ENCODE measurements around the gene PPP4C. TPM values are rescaled to one million over a fixed set of nuclear protein-coding genes. Genes with fewer than 3 reads are reported as not detected.
A peak's percentile ranks its signal among the peaks of the same experiment; 100 is the strongest.

The PPP4C gene
- total and polyA plus RNA-seq, 3 experiments from 2014 or later = 137 to 201 (median 149) TPM

DNA sequence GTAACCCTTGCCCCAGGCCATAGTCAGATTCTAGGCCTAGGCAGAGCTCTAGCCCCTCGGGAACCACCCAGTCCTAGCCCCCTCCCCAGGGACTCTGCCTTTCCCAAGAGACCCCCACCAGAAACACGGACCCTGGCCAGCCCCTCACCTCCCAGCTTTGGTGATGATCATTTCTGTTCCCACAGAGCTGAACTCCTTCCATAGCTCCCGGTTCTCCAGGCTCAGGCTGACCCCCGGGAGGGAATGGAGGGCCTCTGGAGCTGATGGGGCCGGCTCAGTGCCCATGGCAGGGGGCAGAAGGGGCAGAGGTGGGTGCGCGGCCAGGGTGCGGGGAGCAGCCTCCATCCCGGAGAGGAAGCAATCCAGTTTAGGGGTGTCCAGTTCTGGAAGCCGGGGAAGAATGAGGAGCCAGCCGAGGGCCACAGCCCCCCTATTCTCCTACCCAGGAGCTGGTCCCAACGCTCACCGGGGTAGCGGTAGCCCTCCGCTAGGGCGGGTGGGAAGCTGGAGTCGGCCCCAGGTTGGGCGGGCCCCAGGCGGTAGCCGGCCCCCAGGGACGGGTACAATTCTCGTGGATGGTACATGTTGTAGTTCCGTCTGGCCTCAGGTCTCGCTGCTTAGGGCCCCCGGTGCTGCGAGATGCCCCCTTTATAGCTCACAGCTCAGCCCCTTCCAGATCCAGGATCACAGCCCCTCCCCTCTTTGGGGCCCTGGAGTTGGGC lies 15.0 kb downstream of the PPP4C start:
- H3K27ac ChIP-seq (ENCODE audit: low read depth, low read length) = no peak overlapping the region
- ChIA-PET CTCF (interaction anchor here (0.8 to 7.1 kb wide), 26 partner anchors 8 to 569 kb away, joined by 3 to 41 read pairs (median 5); partner anchors contain the start of genes ALDOA, CORO1A, DCTPP1 and GDPD3), POLR2A (interaction anchor here (0.7 to 7.8 kb wide), 6 partner anchors 10 to 94 kb away, joined by 3 to 89 read pairs (median 7); partner anchors contain the start of genes ALDOA and CORO1A)
- no peak overlapping the region for H3K4me3 ChIP-seq (ENCODE audit: low read length)
- no peak for DNase-seq
- Mint-ChIP-seq H3K4me3 (peak overlapping the region; percentile 49 to 82 (median 62)), H3K36me3 (peaks cover 7 to 36% (median 8%) of the 10 kb centered on the region in 3 donors), H3K27me3 (no peaks in the 10 kb centered on the region), H3K4me1 (peaks cover 36 to 45% (median 36%) of the 10 kb centered on the region in 3 donors), H3K9me3 (no peaks in the 10 kb centered on the region), H3K27ac (peak overlapping the region; percentile 53 to 90 (median 80))
- no peaks in the 10 kb centered on the region for H3K27me3 ChIP-seq (ENCODE audit: insufficient read depth, low read length, poor library complexity, severe bottlenecking)
- H3K36me3 ChIP-seq (ENCODE audit: insufficient read depth, low read length) = peaks cover 12% of the 10 kb centered on the region
- no peaks in the 10 kb centered on the region for H3K9me3 ChIP-seq (ENCODE audit: low read length)
- H3K4me1 ChIP-seq (ENCODE audit: insufficient read depth, low read length) = peaks cover 59% of the 10 kb centered on the region

DNA sequence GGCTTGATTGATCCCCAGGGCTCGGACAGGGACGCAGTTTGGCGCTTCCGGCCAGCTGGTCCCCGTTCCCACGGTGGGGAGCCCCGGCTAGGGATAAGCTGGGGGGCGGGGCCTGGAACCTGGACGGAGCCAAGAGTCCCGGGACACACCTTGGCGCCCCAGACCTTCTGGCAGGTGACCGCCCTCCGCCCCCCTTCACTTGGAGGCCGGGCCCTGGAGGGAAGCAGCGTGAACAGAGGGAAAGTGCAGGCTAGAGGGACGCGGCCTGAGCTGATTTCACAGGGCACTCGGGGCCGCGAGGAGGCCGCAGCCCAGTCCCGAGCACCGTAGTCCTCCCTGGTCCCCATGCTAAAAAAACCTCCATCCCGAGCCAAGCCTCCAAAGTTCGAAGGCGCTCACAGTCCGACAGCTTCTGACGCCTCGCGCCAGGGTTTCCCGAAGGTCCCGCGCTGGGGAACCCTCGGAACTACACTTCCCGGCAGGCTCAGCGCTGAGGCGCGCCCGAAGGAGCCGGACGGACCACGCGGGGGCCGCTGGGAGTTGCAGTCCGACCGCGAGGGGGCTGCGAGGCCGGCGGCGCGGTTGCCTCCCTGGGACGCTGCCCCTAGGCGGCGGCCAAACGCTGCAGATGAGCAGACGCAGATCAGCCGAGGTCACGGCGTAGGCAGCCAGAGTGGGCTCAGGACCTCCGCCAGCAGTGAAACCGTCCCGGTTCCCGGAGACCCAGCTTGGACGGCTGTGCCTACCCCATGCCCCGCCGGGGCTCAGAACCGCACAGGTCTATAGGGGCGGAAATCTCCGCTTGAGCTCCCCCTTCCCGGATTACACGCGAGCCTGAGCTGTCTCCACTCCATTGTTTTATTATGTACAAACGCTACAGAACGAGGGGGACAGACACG lies 15.9 kb downstream of the PPP4C start, which contains the start of gene TBX6:
Gene TBX6, minus strand, starts transcription at position 451 of the 899 bp plus-strand sequence. CDS start 731 bp downstream, outside the sequence.
- Histone ChIP-seq H3K4me1 (ENCODE audit: insufficient read depth, low read length) (peaks cover 63% of the 10 kb centered on the region), H3K9me3 (ENCODE audit: low read length) (peaks cover 4% of the 10 kb centered on the region), H3K4me3 (ENCODE audit: low read length) (peak within 1 kb of the TSS; percentile 86), H3K27me3 (ENCODE audit: insufficient read depth, low read length, poor library complexity, severe bottlenecking) (no peaks in the 10 kb centered on the region), H3K27ac (ENCODE audit: low read depth, low read length) (peak within 1 kb of the TSS; percentile 90), H3K36me3 (ENCODE audit: insufficient read depth, low read length) (peaks cover 12% of the 10 kb centered on the region)
- Mint-ChIP-seq H3K27ac (peak within 1 kb of the TSS; percentile 82 to 98 (median 97)), H3K36me3 (peaks cover 7 to 33% (median 8%) of the 10 kb centered on the region in 3 donors), H3K9me3 (peaks cover under 1 to 5% (median under 1%) of the 10 kb centered on the region in 5 donors), H3K27me3 (no peaks in the 10 kb centered on the region), H3K4me1 (peaks cover 38 to 50% (median 41%) of the 10 kb centered on the region in 3 donors), H3K4me3 (peak within 1 kb of the TSS; percentile 82 to 94 (median 90))
- POLR2A ChIA-PET = interaction anchor here (0.5 to 7.8 kb wide), 12 partner anchors 15 to 369 kb away, joined by 3 to 89 read pairs (median 4); partner anchors contain the start of genes ALDOA, CORO1A and PPP4C
- peak; percentile 89 to 93 (median 90) for DNase-seq
- CTCF ChIA-PET = interaction anchor here (0.6 to 7.1 kb wide), 40 partner anchors 9 to 568 kb away, joined by 3 to 41 read pairs (median 4); partner anchors contain the start of genes ALDOA, CORO1A, DCTPP1 and GDPD3

DNA sequence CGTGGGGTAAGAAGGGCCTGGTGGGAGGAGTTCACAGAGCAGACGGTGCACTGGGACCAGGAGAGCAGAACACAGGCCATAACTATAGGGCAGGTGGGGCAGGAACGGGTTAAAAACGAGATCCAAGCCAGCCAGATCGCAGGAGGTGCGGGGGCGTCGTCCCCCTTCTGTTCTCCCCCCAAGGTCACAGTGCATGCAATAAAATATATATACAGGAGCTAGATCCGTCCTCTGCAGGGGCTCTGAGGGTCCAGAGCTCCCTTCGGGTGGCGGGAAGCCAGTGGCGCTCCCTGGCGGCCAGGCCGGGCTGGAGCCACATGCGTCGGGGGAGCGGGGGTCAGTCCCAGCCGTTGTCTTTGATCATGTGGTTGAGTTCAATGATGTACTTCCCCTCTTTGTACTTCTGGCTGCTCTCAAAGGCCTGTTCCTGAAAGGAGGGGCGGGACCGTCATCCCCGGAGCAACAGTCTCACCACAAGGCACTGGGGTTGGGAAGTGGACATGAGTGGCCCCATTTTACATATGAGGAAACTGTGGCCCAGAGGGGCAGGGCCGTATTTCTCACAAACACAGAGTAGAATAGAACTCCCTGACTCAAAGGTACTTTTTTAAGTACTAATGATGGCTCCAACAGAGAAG lies 16.7 kb downstream of the PPP4C start:
- peaks cover 7 to 32% (median 15%) of the 10 kb centered on the region in 3 donors for H3K36me3 Mint-ChIP-seq
- Histone ChIP-seq H3K36me3 (ENCODE audit: insufficient read depth, low read length) (peaks cover 12% of the 10 kb centered on the region), H3K27me3 (ENCODE audit: insufficient read depth, low read length, poor library complexity, severe bottlenecking) (no peaks in the 10 kb centered on the region), H3K27ac (ENCODE audit: low read depth, low read length) (peak overlapping the region; percentile 90), H3K9me3 (ENCODE audit: low read length) (peaks cover 12% of the 10 kb centered on the region), H3K4me1 (ENCODE audit: insufficient read depth, low read length) (peaks cover 63% of the 10 kb centered on the region), H3K4me3 (ENCODE audit: low read length) (peak overlapping the region; percentile 86)
- CTCF ChIA-PET = interaction anchor here (0.6 to 7.1 kb wide), 31 partner anchors 8 to 567 kb away, joined by 3 to 41 read pairs (median 5); partner anchors contain the start of genes ALDOA, CORO1A, DCTPP1 and GDPD3
- DNase-seq = peak; percentile 47 to 72 (median 64)
- H3K27me3 Mint-ChIP-seq = no peaks in the 10 kb centered on the region
- H3K9me3 Mint-ChIP-seq = peaks cover 7 to 13% (median 8%) of the 10 kb centered on the region in 5 donors
- H3K4me1 Mint-ChIP-seq = peaks cover 38 to 52% (median 43%) of the 10 kb centered on the region in 3 donors
- peak overlapping the region; percentile 82 to 98 (median 96) for H3K27ac Mint-ChIP-seq
- POLR2A ChIA-PET = interaction anchor here (0.5 to 7.8 kb wide), 10 partner anchors 16 to 368 kb away, joined by 3 to 89 read pairs (median 4); partner anchors contain the start of genes ALDOA, CORO1A, MAPK3 and PPP4C
- peak overlapping the region; percentile 81 to 94 (median 90) for H3K4me3 Mint-ChIP-seq

DNA sequence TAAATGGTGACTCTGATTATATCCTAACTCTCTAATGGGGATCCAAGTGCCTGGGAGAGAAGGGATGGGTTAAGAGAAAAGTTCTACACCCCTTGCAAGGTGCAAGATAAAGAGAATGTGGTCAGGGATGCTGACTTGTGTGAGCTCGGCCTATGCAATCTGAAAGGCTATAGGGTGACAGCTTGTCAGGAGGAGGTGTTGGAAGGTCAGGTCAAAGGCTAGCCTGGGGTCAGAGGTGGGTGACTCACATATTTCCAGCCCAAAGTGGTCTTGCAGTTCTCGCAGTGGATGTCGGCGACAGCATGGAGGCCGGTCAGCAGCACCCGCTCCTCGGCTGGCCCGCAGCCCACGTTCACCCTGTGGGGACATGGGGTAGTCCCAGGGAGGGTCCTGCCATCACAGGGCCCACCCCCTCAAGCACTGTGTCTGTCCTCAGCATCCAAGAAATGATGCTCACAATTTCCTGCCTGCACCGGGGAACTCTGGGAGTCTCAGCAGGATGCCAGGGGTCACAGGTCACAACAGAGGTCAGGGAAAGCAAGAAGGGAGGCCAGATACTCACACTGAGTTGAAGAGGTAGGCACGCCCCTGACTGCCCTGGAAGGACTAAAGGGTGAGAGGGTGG lies 18.9 kb downstream of the PPP4C start:
- ChIA-PET POLR2A (interaction anchor here (0.6 to 7.8 kb wide), 5 partner anchors 29 to 323 kb away, joined by 3 to 89 read pairs (median 3); partner anchors contain the start of genes ALDOA and CORO1A), CTCF (interaction anchor here (0.7 to 7.1 kb wide), 9 partner anchors 9 to 534 kb away, joined by 3 to 41 read pairs (median 4); partner anchors contain the start of genes ALDOA, CORO1A and ZNF771)
- peaks cover 12% of the 10 kb centered on the region for H3K36me3 ChIP-seq (ENCODE audit: insufficient read depth, low read length)
- peak overlapping the region; percentile 60 to 99 (median 92) for H3K27ac Mint-ChIP-seq
- H3K4me3 Mint-ChIP-seq = peak overlapping the region; percentile 84 to 96 (median 89)
- H3K9me3 Mint-ChIP-seq = peaks cover 14 to 27% (median 22%) of the 10 kb centered on the region in 5 donors
- H3K9me3 ChIP-seq (ENCODE audit: low read length) = peaks cover 25% of the 10 kb centered on the region
- H3K27me3 Mint-ChIP-seq = no peaks in the 10 kb centered on the region
- peak overlapping the region; percentile 59 for H3K27ac ChIP-seq (ENCODE audit: low read depth, low read length)
- no peaks in the 10 kb centered on the region for H3K27me3 ChIP-seq (ENCODE audit: insufficient read depth, low read length, poor library complexity, severe bottlenecking)
- H3K4me1 ChIP-seq (ENCODE audit: insufficient read depth, low read length) = peaks cover 58% of the 10 kb centered on the region
- DNase-seq = no peak
- peaks cover 8 to 36% (median 29%) of the 10 kb centered on the region in 3 donors for H3K36me3 Mint-ChIP-seq
- peaks cover 38 to 52% (median 43%) of the 10 kb centered on the region in 3 donors for H3K4me1 Mint-ChIP-seq
- peak overlapping the region; percentile 78 for H3K4me3 ChIP-seq (ENCODE audit: low read length)

- H3K27me3 Mint-ChIP-seq = no peaks in the 10 kb centered on the region
- H3K27ac ChIP-seq (ENCODE audit: low read depth, low read length) = peak overlapping the region; percentile 59
- peaks cover 25% of the 10 kb centered on the region for H3K9me3 ChIP-seq (ENCODE audit: low read length)
- peak overlapping the region; percentile 60 to 99 (median 92) for H3K27ac Mint-ChIP-seq
- peaks cover 8 to 36% (median 29%) of the 10 kb centered on the region in 3 donors for H3K36me3 Mint-ChIP-seq
- peaks cover 12% of the 10 kb centered on the region for H3K36me3 ChIP-seq (ENCODE audit: insufficient read depth, low read length)
- H3K4me3 Mint-ChIP-seq = peak overlapping the region; percentile 84 to 96 (median 89)
- H3K4me3 ChIP-seq (ENCODE audit: low read length) = peak overlapping the region; percentile 78
- H3K4me1 ChIP-seq (ENCODE audit: insufficient read depth, low read length) = peaks cover 50% of the 10 kb centered on the region
- peak in 1 of 5 donors; percentile 27 for DNase-seq
- peaks cover 31 to 44% (median 35%) of the 10 kb centered on the region in 3 donors for H3K4me1 Mint-ChIP-seq
- POLR2A ChIA-PET = interaction anchor here (0.6 to 7.8 kb wide), 9 partner anchors 17 to 322 kb away, joined by 3 to 89 read pairs (median 3); partner anchors contain the start of genes ALDOA and CORO1A
- no peaks in the 10 kb centered on the region for H3K27me3 ChIP-seq (ENCODE audit: insufficient read depth, low read length, poor library complexity, severe bottlenecking)
- CTCF ChIA-PET = interaction anchor here (1.5 to 7.1 kb wide), 4 partner anchors 29 to 533 kb away, joined by 3 to 41 read pairs (median 4); partner anchors contain the start of genes ALDOA and CORO1A
- H3K9me3 Mint-ChIP-seq = peaks cover 14 to 27% (median 22%) of the 10 kb centered on the region in 5 donors
Measured at GRCh38 chr16:30095166-30096078, 19.6 kb downstream of the PPP4C start.

All from CD8-positive, alpha-beta memory T cell (primary cell).